OCI-LY3 (cell line): Measurements from ENCODE around the gene DAGLB.

Source experiments
- EZH2phosphoT487 ChIP-seq: fragments of 200-600 bp; shearing (Covaris generic); IDR thresholded peaks from 2 replicates; pipeline ENCODE4 v1.6.1; 2018; ENCODE audit warnings: antibody characterized with exemption, mixed run types, low read depth
- TF ChIP-seq, protein P1 (sequence below): fragments of 200-600, 300-600 bp; sonication (generic); IDR thresholded peaks from 2 replicates; pipeline ENCODE4 v1.5.1; 2014; ENCODE audit warnings: antibody characterized with exemption, low read length, low read depth

DNA sequence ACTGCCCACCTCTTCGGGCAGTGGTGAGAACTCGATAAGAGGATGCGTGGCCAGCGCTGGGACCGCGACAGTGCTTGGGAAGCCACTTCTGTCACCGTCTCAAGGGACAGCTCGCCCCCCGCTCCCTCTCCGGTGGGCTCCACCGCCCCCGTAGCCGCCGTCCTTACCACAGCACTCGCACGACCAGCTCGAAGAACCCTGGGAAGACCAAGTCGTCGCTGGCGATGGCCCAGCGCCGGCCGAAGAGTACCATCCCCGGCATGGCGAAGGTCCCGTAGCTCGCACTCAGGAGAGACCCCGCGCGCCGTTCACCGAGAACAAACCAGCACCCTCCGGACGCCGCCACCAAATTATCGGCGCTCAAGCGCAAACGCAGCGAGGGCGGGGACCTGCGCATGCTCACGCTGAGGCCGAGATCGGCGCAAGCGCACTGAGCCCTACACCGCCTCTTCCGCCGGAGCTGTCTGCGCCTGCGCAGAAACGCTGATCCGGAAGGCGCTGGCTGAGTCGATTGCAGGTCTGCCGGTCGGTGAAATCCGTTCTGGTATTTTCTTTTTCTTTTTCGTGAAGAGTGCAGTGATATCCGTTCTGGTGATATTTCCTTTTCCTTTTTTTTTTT is at the start of gene DAGLB:
- TF ChIP-seq EZH2phosphoT487 = no peak
- TF ChIP-seq, protein P1, sequence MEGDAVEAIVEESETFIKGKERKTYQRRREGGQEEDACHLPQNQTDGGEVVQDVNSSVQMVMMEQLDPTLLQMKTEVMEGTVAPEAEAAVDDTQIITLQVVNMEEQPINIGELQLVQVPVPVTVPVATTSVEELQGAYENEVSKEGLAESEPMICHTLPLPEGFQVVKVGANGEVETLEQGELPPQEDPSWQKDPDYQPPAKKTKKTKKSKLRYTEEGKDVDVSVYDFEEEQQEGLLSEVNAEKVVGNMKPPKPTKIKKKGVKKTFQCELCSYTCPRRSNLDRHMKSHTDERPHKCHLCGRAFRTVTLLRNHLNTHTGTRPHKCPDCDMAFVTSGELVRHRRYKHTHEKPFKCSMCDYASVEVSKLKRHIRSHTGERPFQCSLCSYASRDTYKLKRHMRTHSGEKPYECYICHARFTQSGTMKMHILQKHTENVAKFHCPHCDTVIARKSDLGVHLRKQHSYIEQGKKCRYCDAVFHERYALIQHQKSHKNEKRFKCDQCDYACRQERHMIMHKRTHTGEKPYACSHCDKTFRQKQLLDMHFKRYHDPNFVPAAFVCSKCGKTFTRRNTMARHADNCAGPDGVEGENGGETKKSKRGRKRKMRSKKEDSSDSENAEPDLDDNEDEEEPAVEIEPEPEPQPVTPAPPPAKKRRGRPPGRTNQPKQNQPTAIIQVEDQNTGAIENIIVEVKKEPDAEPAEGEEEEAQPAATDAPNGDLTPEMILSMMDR = no peak
